Activated CD4-positive, CD25-positive, alpha-beta regulatory T cell (primary cell): ENCODE results near the gene SAT1.

Experiments
- DNase-seq, 4 experiments: peaks; one replicate each; lab custom pipeline; 2025; lab: John Stamatoyannopoulos, UW

The SAT1 gene

DNA sequence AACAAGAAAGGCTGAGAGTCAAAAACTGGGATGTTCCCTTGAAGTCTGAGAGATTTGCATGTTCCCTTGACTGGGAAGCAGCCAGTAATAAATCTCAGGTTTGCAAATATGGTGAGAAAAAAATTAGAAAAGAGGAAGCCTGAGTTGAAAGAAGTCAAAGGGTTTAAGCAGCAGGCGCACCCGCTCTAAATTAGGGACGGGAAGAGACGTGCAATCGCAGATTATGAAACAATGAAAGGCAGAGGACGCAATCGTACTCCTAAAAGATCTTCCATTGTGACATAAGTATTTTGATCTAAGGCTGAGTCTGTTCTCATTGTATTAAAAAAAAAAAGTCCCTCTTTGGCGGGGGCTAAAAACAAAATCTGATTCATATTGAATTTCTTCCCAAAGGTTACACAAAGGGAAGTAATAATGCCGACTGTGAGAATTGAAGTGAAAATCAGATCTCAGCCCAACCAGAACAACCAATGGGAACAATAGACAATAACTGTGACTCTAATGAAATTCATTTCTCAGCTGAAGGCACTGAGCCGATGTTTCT, 28.2 kb downstream of the SAT1 start:
- DNase-seq, result no peak

DNA sequence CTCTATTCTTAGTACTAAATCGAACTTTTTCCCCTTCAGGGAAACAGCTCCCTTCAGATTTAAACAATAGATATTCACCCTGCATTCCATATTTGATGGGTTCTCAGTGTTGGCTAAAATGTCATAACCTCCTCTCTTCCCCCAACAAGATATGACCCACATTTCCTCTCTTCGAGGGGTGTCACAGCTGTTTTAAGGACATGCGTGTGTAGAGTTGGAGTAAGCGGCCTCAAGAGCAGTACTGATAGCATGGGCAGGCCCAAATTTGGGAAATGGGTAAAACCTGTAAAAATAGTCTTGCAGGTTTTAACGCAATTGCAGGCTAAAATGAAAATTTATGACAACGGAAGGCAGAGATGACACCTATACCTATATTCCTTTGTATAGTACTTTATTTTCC, 28.7 kb downstream of the SAT1 start:
- DNase-seq, result no peak

DNA sequence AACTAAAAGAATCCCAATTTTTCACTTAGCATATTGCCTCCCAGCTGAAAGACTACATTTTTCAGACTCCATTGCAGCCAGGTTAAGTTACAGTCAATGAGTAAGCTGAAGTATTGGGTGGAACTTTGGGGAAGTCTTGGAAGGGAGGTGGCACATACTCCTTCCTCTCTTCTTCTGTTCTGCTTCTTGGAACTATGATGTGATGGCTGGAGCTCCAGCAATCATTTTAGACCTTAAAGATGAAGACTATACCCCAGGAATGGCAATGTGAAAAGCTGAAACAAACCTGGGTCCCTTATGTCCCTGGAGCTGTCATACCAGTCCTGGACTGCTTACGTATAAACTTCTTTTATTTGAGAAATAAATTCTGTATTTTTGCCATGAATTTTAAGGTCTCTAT, 30.8 kb downstream of the SAT1 start:
- no peak for DNase-seq

DNA sequence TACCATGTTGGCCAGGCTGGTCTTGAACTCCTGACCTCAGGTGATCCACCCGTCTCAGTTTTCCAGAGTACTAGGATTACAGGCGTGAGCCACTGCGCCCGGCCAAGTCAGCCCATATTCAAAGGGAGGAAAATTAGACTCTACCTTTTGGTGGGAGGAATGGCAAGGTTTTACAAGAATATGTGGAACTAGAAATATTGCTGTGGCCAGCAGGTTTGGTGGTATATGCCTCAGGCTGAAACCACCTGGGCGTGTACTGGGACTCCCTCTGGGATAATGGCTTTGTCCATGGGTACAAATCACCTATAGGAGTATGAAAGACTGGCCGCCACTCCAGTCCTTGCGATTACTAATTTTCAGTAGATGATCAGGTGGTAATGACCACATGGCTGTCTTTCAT, 32.4 kb downstream of the SAT1 start:
- DNase-seq, result no peak

DNA sequence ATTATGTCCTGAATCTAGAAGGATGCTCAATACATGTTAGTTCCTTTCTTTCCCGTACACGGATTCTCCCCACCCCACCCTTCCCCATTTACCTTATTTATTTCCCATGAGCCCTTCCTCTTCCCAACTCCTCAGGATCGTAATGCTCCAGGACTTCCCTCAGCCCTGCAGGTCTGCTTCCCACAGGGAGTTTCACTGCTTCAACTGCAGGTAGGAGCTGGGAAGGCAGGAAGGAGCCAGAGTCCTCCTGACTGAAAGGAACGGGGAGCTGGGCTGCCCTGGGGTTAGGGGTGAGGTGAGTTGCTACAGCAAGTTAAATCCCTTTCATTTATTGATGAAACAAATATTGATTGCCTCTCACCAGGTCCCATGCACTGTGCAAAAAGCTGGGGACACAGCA, 33.2 kb downstream of the SAT1 start:
- DNase-seq, result no peak

DNA sequence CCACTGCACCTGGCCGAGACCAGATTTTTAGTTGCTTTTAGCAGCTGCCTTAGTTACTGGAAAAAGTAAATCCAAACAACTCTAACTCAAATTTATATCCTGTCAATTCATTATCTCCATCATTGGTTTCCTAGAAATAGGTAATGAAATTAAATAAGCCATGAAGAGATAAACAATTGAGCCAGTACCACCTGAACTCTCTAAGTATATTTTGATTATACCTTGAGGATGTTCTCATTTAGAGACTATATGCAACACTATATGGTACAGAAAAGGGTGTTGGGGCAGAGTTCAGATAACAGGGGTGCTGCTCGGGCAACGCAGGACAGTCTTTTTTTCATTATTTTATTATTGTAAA, 35.0 kb downstream of the SAT1 start:
- no peak for DNase-seq

DNA sequence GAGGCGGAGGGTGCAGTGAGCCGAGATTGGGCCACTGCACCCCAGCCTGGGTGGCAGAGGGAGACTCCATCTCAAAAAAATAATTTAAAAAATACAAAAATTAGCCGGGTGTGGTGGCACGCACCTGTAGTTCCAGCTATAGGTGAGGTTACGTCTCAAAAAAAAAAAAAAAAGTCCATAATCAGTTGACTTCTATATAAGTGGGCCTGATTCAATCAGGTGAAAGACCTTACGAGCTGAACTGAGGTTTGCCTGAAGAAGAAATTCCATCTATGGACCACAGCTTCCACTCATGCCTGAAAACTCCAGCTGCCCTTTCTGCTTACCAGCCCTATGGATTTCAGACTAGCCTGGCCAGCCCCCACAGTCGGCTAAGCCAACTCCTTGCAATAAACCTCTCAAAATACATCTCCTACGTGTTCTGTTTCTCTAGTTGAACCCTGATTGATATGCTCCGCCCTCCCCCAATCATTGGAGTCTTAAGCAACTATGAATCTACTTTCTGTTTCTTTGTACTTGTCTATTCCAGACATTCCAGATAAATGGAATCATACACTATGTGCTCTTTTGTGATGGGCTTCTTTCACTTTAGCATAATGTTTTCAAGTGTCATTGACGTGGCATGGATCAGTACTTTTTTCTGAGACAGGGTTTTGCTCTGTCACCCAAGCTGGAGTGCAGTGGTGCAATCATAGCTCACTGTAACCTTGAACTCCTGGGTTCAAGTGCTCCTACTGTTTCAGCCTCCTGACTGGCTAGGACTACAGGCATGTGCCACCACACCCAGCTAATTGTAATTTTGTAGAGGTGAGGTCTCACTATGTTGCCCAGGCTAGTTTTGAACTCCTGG, 36.6 kb downstream of the SAT1 start:
- DNase-seq, result no peak

DNA sequence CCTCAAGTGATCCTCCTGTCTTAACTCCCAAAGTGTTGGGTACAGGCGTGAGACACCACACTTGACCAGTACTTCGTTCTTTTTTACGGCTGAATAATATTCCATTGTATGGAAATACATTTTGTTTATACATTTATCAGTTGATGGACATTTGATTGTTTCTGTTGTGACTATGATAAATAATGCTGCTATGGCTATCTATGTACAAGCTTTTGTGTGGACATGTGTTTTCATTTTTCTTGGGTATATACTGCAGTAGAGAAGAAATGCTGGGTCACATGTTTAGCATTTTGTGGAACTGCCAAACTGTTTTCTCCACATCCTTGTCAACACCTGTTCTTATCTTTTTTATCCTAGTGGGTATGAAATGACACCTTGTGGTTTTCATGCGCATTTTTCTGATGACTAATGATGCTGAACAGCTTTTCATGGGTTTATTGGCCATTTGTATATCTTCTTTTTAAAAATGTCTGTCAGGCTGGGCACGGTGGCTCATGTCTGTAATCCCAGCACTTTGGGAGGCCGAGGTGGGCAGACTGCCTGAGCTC, 37.3 kb downstream of the SAT1 start:
- DNase-seq, result no peak

DNA sequence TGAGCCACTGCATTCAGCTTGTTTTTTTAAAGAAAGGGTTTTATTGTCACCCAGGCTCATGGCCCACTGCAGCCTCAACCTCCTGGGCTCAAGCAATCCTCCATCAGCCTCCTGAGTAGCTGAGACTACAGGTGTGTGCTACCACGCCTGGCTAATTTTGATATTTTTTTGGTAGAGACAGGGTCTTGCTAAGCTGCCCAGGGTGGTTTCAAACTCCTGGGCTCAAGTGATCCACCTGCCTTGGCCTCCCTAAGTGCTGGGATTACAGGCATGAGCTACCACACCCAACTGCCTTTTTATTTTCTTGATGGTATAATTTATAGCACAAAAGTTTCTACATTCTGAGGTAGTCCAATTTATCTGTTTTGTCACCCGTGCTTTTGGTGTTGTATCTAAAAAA, 38.9 kb downstream of the SAT1 start:
- DNase-seq, result no peak

DNA sequence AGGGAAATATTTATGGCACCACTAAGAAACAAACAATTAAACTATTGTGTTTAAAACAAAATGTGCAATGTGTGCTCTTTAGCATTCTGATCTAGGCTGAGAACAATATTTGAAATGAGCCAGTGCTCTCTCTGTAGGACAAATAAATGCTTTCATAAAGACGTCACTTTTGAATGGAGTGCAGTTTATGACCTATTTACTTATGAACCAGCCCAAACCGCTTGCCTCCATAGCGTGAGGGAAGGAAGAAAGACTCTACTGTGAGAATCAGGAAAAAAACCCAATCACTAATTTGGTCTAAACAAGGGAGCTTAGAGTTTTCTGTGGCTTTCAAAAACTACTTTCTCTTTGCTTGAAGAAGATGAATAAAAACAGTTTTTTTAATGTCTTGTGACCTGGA, 39.4 kb downstream of the SAT1 start:
- DNase-seq, result no peak

DNA sequence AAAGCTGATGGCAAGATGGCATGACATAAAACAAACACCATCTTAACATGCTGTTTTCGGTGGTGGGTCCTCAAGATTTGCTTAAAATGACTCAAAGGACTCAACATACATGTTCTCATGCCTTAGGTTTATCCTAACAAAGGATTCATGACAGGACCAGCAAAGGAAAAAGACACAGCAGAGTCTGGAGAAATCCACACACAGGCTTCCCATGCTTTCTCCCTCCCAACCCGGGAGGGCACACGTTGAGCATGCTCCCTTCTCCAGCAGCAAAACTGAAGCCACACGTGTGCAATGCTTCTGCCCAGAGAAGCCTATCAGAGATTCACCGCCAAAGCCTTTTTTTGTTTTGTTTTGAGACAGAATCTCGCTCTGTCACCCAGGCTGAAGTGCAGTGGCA, 39.9 kb downstream of the SAT1 start:
- no peak for DNase-seq

DNA sequence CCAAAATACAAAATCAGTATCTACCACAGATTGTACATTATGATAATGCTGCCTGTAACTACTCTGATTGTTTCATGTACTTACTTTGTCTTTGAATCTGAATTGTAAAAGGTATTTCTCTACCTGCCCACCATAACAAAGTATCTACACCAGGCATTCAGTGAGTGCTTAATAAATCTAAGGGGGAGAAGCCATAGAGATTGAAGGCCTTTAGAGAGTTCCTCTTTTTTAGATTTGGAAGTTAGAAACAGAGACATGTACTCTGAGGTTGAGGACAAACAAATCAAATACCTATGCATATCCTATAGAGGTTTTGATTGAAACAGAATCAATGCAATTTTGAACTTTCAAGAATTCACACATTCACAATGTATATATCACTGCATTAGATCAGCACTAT, 42.7 kb downstream of the SAT1 start:
- DNase-seq, result no peak

DNA sequence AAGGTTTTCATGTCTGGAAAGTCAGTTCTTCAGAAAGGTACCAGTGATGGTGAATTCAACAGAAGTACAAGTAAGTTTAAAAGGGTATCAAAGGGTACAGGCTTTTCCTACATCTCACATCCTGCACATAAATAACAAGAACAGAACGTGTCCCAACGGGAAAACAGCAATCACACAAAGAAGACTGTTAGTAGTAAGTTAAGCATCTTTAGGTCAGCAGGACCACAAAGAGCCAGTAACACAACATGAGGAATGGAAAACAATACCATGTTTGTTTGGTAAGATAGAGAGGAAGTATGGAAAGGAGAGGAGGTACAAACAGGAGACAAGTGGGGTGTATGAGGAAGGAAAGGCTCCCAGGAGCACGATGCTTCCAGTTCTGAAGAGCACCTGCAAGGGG, 43.2 kb downstream of the SAT1 start:
- no peak for DNase-seq

DNA sequence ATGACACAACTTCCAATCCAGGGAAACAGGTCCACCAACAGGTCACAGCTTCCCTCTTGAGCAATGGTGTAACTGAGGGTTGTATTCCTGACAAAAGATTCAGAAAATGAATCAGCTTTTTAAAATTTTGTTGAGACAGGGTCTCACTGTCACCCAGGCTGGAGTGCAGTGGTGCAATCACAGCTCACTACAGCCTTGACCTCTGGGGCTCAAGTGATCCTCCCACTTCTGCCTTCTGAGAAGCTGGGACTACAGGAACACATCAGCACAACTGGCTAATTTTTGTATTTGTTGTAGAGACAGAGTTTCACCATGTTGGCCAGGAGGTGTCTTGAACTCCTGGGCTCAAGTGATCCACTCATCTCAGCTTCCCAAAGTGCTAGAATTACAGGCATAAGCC, 43.7 kb downstream of the SAT1 start:
- DNase-seq, result no peak

DNA sequence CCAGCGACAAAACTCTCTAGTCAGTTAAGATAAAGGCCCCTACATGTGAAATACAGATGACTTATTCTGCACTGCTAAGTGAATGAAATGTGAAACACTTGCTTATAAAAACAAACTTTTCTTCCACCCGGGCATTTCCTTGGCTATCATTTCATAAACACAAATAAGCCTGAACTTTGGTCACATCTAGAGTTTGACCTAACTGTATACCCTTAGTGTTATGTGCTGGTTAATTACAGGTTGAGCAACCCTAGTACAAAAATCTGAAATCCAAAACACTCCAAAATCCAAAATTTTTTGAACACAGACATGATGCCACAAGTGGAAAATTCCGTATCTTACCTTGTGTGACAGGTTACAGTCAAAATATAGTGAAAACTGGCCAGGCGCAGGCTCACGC, 45.9 kb downstream of the SAT1 start:
- DNase-seq, result no peak

DNA sequence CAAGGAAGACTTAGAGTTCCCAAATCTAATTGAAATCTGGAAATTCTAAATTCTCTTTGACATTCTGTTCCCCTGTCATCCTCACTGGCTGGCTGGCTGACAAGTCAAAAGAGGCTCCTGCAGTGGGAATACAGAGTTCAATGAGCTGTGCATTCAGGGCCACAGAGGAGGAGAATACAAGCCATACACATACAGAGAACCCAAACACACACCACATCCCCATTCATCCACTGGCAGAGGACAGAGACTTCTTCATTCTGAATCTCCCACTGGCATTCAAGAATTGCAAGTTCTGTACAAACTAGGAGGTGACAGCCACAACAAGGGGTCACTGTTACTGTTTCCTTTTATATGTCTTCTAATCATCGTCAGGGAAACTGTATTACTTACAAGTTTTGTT, 49.7 kb downstream of the SAT1 start:
- DNase-seq, result no peak
